ENCODE measurements around the gene MEIS1.

The MEIS1 gene

DNA sequence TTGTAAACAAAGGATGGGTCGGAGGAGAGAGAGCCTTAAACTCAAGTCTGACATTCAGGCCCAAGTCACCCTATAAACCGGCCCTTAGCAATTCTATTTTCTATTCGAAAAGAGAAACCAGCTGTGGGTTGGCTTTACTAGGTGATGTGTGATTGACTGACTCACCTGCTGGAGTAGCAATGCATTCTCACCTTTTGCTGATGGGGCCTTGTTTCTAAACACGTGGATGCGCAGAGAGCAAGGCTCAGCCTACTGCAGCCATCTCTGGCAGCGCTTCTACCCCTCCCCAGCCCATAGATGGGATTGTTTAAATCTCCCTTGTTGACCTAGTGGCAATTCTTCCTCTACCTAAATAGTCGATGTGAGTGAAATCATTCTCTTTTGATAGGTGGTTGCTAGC is 138.5 kb downstream of the MEIS1 start:
- TF ChIP-seq CTCF (IDR thresholded peaks at IDR 0.05), result no peak
- H3K27me3 ChIP-seq, result peaks cover 71% of the 10 kb centered on the region
- H3K4me1 ChIP-seq (ENCODE audit: control insufficient read depth in 1 of 2, insufficient read depth in 1 of 2, low read depth in 1 of 2, low read length in 1 of 2), result peaks cover 4 to 35% of the 10 kb centered on the region in 2 experiments

GRCh38 chr2:66573821-66574233 is 138.9 kb downstream of the MEIS1 start:
- H3K36me3 ChIP-seq, result no peaks in the 10 kb centered on the region
- no peak overlapping the region for H3K27ac ChIP-seq
- no peaks in the 10 kb centered on the region for H3K9me3 ChIP-seq
- H3K4me3 ChIP-seq (ENCODE audit: low read depth in 1 of 2, low read length in 1 of 2), result no peak overlapping the region
- H3K4me1 ChIP-seq (ENCODE audit: control insufficient read depth in 1 of 2, insufficient read depth in 1 of 2, low read depth in 1 of 2, low read length in 1 of 2), result peaks cover 4 to 35% of the 10 kb centered on the region in 2 experiments
- H3K27me3 ChIP-seq, result peaks cover 75% of the 10 kb centered on the region
- TF ChIP-seq CTCF (IDR thresholded peaks at IDR 0.05), result no peak

More for the DNA sequence above, 138.5 kb downstream of the MEIS1 start:
- no peak overlapping the region for H3K27ac ChIP-seq
- no peaks in the 10 kb centered on the region for H3K36me3 ChIP-seq
- H3K4me3 ChIP-seq (ENCODE audit: low read depth in 1 of 2, low read length in 1 of 2), result no peak overlapping the region
- H3K9me3 ChIP-seq, result no peaks in the 10 kb centered on the region

- H3K4me1 ChIP-seq (ENCODE audit: control insufficient read depth in 1 of 2, insufficient read depth in 1 of 2, low read depth in 1 of 2, low read length in 1 of 2), result peaks cover 4 to 35% of the 10 kb centered on the region in 2 experiments
- H3K36me3 ChIP-seq, result no peaks in the 10 kb centered on the region
- peaks cover 86% of the 10 kb centered on the region for H3K27me3 ChIP-seq
- no peak overlapping the region for H3K27ac ChIP-seq
- peak overlapping the region in 1 of 2 experiments; percentile 40 for H3K4me3 ChIP-seq (ENCODE audit: low read depth in 1 of 2, low read length in 1 of 2)
- no peaks in the 10 kb centered on the region for H3K9me3 ChIP-seq
- TF ChIP-seq CTCF (IDR thresholded peaks at IDR 0.05), result no peak
Observed at GRCh38 chr2:66574701-66575624, 140.0 kb downstream of the MEIS1 start.

GRCh38 chr2:66575625-66576310 is 140.8 kb downstream of the MEIS1 start:
- peaks cover 94% of the 10 kb centered on the region for H3K27me3 ChIP-seq
- H3K4me1 ChIP-seq (ENCODE audit: control insufficient read depth in 1 of 2, insufficient read depth in 1 of 2, low read depth in 1 of 2, low read length in 1 of 2), result peaks cover 4 to 35% of the 10 kb centered on the region in 2 experiments
- no peaks in the 10 kb centered on the region for H3K36me3 ChIP-seq
- H3K9me3 ChIP-seq, result no peaks in the 10 kb centered on the region
- peak overlapping the region in 1 of 2 experiments; percentile 40 for H3K4me3 ChIP-seq (ENCODE audit: low read depth in 1 of 2, low read length in 1 of 2)
- H3K27ac ChIP-seq, result no peak overlapping the region
- TF ChIP-seq CTCF (IDR thresholded peaks at IDR 0.05), result no peak

GRCh38 chr2:66576311-66576560 is 141.3 kb downstream of the MEIS1 start:
- Histone ChIP-seq H3K27ac (no peak overlapping the region), H3K4me3 (ENCODE audit: low read depth in 1 of 2, low read length in 1 of 2) (peak overlapping the region in 1 of 2 experiments; percentile 17), H3K9me3 (no peaks in the 10 kb centered on the region), H3K4me1 (ENCODE audit: control insufficient read depth in 1 of 2, insufficient read depth in 1 of 2, low read depth in 1 of 2, low read length in 1 of 2) (peaks cover 4 to 35% of the 10 kb centered on the region in 2 experiments), H3K36me3 (no peaks in the 10 kb centered on the region), H3K27me3 (peaks cover 99% of the 10 kb centered on the region)
- TF ChIP-seq CTCF (IDR thresholded peaks at IDR 0.05), result no peak
